LHCN-M2 (cell line): ENCODE measurements around the gene TRIM22. TPM values are rescaled to one million over a fixed set of nuclear protein-coding genes. Genes with fewer than 3 reads are reported as not detected.
"Not testable (repeated sequence)": the region's sequence is repeated elsewhere in the genome, so short reads cannot be mapped to it uniquely, and the experiment has no call there.

Source experiments
- DNase-seq: peaks from one replicate; pipeline ENCODE4 v3.0.0-alpha.2; 2012; ENCODE audit warnings: low read depth
- total RNA-seq: library from RNA; depleted of rRNA; stranded (reverse); fragments of >200 nt; gene quantifications from 2 replicates; pipeline ENCODE4 v1.2.3, GENCODE V29; 2014

The TRIM22 gene
- total RNA-seq, 1 experiment from 2014 or later, result 90.5 TPM

DNA sequence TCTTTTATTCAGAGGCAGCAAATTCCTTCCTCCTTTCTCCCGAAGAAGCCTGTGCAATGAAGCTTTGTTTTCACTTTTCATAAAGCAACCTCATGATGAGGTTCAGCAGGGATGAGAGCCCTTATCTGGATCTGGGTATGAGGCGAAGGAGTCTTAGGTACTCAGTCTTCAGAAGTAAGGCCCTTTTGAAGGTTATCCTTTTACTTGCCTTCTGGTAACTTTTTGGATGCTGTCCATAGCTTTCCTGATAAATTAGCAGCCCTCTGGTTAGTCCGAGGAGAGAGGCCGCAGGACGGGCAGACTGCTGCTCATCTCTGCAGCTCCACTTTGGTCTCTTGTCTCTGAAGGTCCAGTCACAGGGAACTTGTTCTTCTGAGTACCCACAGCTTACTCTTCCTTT is 1.1 kb downstream of the TRIM22 start:
- DNase-seq, result peak; percentile 50

DNA sequence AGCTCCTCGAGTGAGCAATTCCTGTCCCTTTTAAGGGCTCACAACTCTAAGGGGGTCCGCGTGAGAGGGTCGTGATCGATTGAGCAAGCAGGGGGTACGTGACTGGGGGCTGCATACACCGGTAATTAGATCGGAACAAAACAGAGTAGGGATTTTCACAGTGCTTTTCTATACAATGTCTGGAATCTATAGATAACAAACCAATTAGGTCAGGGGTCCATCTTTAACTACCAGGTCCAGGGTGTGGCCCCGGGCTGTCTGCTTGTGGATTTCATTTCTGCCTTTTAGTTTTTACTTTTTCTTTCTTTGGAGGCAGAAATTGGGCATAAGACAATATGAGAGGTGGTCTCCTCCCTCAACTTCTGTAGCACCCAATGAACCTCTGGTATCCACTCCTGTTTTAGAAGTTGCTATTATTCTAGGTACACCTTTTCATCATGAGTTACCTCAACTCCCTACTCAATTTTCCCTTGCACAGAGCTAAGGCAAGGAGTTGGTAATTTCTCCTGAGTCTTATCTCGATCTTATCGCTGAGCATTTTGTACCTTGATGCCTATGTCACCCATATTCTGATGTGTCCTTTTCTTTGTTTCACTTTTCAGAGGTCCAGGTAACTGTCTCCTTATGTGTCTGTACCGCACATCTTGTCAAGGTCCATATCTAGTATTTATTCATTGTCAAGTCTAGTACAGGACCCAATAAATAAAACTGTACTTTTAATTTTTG is 1.8 kb downstream of the TRIM22 start:
- not testable (repeated sequence) for DNase-seq

DNA sequence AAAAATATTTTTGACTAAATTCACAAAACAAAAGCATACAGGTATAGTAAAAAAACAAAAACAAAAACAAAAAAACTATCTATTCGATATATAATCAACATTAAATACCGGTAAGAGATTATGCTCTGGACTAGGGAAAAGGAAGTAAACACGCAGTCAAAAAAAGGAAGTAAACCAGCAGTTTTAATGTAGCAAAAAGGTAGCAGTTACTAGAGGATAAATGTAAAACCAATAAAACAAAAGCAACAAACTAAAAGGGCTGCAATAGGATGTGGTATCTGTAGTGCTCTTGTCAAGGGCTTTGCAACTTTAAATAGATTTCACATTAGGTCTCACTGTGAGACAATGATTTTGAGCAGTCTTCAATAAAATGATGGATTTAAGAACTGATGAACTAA is 2.4 kb downstream of the TRIM22 start:
- DNase-seq, result no peak

DNA sequence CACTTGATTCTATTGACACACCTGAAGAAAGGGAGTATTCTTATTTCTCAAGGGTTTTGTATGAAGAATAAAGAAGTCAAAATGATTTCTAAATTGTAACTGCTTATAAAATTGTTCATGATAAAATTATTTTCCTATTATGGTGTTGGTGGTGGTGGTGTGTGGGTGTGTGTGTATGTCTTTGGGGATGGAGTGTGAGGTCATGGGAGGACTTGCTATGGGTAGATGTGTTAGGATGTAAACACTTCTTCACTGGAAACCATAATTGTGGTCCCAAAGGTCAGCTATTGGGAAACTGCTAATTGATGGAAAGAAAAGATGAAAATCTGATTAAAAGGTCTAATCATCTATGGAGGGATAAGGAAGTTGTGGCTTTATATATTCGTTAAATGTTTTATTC is 5.1 kb downstream of the TRIM22 start:
- DNase-seq, result no peak

DNA sequence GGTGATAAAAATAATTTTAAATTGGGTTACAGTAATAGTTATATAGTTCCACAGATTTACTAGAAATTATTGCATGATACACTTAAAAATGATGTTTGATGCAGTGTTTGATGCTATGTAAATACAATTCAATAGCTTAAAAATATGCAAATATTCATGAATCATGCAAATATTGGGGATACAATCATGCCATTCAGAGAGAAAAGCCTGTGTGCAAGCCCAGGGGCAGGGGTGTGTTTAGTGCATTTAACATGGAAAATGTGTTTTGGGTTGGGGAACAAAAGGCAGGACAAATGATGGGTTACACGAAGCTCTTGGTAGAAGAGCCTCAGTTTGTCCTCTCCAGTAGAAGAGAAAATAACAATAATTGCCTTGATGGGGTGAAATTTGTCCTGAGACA is 6.0 kb downstream of the TRIM22 start:
- DNase-seq, result no peak

DNA sequence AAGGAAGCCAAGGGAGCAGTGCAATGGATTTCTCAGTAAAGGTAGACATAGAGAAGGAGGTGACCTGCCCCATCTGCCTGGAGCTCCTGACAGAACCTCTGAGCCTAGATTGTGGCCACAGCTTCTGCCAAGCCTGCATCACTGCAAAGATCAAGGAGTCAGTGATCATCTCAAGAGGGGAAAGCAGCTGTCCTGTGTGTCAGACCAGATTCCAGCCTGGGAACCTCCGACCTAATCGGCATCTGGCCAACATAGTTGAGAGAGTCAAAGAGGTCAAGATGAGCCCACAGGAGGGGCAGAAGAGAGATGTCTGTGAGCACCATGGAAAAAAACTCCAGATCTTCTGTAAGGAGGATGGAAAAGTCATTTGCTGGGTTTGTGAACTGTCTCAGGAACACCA is 6.6 kb downstream of the TRIM22 start:
- DNase-seq, result peak; percentile 82

DNA sequence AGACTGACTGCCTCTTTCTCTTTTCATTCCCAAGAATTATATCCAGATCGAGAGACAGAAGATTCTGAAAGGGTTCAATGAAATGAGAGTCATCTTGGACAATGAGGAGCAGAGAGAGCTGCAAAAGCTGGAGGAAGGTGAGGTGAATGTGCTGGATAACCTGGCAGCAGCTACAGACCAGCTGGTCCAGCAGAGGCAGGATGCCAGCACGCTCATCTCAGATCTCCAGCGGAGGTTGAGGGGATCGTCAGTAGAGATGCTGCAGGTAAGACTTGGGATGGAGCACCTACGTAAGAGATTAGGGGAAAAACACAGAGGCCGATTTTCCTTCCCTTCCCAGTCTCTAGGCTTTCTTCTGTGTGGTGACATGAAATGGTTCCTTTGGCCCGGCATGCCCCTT is 8.7 kb downstream of the TRIM22 start:
- no peak for DNase-seq

DNA sequence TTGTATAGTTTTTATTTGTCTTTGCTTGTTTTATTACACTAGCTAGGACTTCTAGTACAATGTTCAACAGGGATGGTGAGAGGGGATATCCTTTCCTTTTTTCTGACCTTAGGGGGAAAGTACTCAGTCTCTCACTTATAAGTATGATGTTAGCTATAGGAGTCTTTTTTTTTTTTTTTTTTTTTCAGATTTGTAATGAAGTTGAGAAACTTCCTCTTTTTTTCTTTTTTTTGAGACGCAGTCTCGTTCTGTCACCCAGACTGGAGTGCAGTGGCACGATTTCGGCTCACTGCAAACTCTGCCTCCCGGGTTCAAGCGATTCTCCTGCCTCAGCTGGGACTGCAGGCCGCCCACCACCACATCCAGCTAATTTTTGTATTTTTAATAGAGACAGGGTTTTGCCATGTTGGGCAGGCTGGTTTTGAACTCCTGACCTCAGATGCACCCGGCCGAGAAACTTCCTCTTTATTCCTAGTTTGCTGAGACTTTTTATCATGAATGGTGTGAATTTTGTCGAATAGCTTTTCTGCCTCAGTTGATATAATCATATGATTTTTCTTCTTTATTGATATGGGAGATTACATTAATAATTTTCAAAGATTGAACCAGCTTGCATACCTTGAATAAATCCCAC is 10.9 kb downstream of the TRIM22 start:
- DNase-seq, result no peak

DNA sequence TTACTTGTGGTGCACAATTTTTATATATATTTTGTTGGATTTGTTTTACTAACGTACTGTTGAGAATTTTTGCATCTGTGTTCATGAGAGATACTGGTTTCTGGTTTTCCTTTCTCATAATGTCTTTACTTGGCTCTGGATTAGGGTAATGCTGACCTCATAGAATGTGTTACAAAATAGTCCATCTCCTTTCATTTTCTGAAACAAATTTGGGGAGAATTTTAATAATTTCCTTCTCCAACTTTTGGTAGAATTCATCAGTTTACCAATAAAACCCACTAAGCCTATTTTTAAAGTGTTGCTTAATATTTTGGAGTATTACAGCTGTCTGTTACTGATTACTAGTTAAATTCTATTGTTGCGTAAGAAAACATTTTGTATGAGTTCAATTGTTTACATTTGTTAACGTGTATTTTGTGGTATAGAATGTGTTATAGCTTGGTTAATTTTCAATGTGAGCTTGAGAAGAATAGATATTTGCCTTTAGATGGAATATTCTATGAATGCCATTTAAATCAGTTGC is 11.5 kb downstream of the TRIM22 start:
- DNase-seq, result no peak

DNA sequence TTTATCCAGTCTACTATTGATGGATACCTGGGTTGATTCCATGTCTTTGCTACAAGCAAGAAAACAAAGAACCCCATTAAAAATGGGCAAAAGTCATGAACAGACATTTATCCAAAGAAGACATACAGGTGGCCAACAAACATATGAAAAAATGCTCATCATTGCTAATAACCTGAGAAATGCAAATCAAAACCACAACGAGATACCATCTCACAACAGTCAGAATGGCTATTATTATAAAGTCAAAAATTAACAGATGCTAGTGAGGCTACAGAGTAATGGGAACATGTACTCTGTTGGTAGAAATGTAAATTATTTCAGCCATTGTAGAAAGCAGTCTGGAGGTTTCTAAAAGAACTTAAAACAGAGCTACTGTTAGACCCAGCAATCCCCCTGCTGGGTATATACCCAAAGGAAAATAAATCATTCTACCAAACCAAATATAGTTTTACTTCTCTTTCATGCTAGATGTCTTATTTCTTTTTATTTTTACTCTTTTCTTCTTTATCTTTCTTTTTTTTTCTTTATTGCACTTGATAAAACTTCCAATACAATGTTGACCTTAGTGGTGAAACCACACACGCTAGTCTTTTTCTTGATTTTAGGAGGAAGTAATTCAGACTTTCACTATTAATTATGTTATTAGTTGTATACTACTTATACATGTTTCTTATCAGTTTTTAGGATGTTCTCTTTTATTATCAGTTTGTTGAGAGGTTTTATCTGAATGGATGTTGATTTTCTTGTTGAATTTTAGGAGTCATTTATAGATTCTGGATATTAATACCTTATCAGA is 14.3 kb downstream of the TRIM22 start:
- DNase-seq, result no peak

DNA sequence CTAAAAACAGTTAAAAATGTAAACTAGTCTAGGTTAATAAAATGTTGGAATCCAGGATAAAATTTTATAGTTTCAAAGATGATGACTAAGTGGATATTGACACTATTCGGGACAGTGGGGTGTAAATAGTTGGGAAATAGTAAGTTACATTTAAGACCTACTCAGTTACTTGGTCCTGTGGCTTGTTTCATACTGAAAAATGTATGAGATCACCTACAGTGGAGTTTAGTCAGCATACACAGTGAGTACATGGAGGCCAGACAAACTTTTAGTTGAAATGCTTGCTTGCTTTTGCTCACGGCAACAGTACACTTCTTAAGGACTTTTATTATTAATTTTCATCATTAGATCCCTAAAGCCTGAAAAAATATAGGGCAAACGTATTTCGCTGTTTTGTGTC is 16.1 kb downstream of the TRIM22 start:
- DNase-seq, result peak; percentile 18

DNA sequence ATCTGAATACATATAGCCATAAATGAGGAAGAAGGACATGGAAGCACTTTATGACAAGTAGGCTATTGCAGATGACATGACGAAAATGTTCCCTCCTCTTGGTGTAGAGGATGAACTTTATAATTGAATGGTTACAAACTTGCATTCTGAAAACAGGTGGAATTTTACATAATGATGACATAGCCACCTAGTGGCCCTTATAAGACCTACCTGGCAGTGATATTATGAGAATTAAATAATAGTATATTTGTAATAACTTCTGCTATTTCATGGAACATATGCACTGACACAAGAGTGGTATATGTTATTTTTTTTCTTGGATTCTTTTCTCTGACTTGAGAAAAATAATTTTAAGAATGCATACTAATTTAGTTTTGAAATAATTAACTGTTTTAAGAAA is 22.9 kb downstream of the TRIM22 start:
- no peak for DNase-seq

DNA sequence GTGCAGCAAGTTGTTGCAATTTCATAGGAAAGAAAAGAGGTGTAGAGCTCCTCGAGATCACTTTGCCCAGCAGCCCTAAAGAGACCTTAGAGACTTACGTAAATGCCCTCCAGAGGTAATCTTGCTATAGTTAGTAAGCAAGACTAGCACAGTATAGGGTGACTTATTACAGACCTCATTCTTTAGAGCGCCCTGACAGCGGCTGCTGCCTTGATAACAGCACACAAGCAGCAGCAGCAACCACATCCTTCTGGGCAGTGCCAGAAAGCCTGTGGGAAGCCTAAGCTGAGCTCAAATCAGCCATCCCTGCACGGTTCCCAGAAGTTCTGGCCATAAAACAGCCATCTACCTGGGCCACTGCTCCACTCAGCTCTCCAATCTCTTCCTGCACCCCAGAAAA is 24.1 kb downstream of the TRIM22 start:
- no peak for DNase-seq

DNA sequence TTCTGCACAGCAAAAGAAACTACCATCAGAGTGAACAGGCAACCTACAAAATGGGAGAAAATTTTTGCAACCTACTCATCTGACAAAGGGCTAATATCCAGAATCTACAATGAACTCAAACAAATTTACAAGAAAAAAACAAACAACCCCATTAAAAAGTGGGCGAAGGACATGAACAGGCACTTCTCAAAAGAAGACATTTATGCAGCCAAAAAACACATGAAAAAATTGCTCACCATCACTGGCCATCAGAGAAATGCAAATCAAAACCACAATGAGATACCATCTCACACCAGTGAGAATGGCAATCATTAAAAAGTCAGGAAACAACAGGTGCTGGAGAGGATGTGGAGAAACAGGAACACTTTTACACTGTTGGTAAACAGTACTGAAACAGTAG is 26.9 kb downstream of the TRIM22 start:
- not testable (repeated sequence) for DNase-seq

DNA sequence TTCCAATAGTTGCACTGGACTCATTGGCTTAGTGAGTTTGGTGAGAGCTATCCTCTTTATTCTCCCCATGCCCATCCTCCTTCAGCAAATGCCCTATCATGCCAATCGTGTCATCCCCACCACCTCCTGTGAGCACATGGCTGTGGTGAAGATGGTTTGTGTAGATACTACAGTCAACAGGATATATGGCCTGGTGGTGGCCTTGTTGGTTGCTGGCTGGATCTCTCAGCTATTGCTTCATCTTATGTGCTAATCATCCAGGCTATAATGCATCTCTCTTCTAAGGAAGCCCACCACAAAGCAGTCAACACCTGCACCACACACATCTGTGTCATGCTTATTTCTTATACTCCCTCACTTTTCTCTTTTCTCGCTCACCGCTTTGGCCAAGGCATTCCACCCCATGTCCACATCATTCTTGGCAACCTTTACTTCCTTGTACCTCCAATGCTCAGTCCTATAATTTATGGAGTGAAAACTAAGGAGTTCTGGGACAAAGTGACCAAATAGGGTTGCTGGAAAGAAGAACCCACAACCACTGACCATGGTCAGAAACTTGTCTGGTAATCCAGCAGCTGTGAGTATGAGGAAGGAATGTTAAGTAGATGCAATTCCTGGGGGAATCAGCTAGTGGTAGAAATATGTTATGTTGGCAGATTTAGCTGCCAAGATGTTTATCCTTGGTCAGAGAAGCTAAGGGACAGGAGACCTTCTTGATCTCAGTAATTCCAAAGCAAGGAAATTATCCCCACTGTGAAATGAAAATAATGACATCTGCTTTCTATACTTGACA is 30.3 kb downstream of the TRIM22 start:
- DNase-seq, result peak; percentile 65

DNA sequence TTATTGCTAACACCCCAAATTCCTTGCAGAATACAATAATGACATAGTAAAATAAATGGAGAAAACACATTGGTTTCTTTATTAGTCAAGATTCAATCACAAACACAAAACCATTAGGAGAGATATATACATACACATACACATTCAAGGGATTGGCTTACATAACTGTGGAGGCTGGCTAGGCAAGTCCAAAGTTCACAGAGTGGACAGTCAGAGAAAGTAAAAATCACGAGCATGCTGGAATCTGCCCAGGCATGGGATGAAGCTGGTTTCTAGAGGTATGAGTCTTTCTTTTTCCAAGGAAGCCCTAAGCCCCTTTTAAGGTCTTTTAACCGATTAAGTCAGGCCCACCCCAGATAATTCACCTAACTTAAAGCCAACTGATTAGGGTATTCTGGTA is 33.0 kb downstream of the TRIM22 start:
- DNase-seq, result no peak

DNA sequence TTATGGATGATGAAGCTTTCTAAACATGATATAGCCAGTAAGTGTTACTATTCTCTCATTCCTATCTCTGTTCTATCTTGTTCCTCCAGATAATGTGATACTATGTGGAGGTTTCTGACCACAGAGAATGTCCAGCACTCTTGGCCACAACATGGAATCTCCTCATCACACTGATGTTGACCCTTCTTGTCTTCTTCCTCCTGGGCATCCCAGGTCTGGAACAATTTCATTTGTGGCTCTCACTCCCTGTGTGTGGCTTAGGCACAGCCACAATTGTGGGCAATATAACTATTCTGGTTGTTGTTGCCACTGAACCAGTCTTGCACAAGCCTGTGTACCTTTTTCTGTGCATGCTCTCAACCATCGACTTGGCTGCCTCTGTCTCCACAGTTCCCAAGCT is 36.8 kb downstream of the TRIM22 start:
- no peak for DNase-seq

DNA sequence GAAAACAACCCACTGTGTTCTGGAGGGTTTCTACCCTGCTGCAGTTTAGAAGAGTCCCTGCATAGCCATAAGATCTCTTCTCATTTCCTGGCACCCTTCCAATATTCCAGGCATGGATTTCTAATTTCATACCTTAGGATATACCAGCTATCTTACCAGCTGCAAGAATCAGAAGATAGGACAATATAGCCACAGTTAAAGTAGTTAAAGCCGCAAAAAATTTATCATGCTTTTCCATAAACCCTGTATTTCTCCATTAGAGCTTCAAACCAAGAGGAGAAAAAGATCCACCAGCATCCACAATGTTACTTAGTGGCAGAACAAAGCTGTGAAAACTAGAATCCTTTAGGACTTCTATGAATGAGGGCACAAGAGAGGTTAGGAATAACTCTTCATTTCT is 38.1 kb downstream of the TRIM22 start:
- DNase-seq, result no peak

DNA sequence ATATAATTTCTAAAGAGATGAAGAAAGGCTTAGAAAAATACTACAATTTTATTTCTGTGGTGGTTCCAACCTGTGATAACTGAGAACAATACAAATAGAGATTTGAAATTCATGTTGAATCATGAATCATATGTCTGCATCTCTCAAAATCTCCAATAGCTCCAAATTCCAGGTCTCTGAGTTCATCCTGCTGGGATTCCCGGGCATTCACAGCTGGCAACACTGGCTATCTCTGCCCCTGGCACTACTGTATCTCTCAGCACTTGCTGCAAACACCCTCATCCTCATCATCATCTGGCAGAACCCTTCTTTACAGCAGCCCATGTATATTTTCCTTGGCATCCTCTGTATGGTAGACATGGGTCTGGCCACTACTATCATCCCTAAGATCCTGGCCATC is 46.8 kb downstream of the TRIM22 start, which contains the start of gene OR56B1:
Gene OR56B1, plus strand, starts transcription at position 53 of the 400 bp plus-strand sequence. Its CDS starts 69 bp downstream, at position 122.
- DNase-seq, result peak; percentile 41

DNA sequence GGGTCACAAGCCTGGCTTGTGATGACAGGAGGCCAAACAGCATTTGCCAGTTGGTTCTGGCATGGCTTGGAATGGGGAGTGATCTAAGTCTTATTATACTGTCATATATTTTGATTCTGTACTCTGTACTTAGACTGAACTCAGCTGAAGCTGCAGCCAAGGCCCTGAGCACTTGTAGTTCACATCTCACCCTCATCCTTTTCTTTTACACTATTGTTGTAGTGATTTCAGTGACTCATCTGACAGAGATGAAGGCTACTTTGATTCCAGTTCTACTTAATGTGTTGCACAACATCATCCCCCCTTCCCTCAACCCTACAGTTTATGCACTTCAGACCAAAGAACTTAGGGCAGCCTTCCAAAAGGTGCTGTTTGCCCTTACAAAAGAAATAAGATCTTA is 47.5 kb downstream of the TRIM22 start:
- DNase-seq, result peak; percentile 24

DNA sequence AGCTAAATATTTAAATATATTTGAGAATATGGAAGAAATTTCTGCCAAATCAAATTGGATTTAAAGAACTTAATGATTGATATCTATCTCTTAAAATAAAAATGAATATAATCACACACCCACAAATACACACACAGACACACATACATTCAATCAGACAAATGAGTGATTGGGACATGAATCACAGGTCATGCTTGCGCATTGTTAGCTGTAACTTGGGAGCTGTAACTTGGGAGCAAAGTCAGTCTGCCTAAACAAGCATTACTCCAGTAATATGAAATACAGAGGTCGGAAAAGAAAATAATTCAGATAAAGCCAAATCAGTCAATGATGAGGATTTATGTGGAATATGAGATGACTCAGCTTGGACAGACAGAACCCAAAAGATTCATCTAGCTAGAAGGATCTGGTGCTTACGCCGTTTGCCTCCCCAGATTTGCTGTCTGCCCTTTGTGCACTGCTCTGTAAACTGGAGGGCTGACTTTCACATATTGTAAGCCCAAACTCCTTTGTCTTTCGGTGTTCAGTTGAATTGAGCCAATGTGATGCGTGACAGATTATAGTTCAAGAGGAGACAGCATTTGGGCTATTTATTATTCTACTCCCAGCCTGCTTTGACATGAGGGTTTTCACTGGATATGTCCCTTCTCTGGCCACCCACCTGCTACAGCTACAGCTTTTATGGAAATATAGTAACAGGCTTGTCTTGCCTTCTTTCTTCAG is 48.2 kb downstream of the TRIM22 start:
- DNase-seq, result no peak
